Measurements from ENCODE around the gene MSH6.
"Not testable (repeated sequence)": the region's sequence is repeated elsewhere in the genome, so short reads cannot be mapped to it uniquely, and the experiment has no call there.

The MSH6 gene

DNA sequence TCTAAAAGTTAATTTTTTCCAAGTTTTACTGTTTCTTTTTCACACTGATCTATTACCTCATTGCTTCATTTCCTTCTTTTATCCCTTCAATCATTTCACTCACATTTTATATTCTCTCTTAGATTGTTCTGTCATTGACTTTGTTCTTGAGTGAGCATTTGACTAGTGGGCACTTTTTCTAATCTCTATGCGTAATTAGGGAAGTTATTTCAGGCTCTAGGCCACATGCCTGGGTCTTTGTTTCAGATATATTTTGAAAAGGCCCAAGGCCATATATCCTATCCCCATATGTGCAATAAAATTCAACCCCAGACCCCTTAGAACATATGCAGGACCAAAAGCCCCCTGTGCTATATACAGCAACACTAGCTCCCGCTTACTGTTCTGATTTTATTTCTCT is 61.2 kb downstream of the MSH6 start:
- DNase-seq: no peak

DNA sequence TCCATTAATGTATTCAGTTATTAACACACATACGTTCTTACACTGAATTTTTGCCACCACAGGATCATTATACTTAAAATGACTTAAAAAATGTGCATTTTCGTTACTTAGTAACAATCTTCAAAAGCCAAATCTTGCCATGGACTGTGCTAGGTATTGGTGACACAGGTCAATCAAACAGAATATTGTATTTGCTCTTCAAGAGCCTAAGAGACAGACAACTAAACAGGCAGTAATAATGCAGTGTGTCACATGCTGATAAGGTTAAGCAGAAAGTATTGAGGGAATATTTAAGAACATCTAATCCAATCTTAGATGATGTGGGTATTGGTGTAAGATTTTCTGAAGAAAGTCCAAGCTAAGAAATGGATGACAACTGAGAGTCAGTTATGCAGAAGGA is 66.4 kb downstream of the MSH6 start:
- DNase-seq: no peak

DNA sequence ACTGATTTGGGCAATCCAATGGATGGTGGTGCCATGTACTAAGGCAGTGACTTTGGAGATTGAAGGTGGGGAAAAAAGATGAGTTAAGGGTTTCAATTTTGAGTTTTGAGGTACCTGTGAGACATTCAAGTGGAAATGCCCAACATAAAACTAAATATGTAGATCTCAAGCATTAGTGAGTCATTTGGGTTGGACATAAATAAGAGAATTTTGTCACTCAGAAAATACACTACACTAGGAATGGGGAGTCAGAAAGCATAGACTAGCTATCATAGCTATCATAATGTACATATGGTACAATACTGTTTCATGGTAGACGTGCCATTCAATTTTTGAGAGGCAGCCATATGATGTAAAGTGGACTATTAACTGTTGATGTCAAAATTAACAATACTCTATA is 67.3 kb downstream of the MSH6 start:
- DNase-seq: no peak

DNA sequence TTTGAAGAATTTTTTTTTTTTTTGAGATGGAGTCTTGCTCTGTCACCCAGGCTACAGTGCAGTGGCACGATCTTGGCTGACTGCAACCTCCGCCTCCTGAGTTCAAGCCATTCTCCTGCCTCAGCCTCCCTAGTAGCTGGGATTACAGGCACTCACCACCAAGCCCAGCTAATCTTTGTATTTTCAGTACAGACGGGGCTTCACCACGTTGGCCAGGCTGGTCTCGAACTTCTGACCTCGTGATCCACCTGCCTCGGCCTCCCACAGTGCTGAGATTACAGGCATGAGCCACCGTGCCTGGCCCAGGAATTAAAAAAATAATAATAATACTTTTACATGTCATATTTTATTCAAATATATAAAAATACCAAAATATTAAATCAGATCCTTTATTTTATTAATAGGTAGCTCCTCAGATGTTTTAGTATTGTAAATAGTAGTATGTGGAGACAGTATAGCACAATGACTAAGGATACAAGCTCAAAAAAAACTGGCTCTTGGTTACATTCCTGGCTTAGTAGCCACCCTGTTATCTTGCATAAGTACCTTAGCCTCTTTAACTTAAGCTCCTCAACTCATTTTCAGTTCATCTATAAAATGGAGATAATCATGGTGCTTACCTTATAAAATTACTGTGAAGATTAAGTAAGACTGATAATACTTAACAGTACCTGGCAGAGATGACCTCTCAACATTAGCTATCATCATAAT is 70.3 kb downstream of the MSH6 start:
- DNase-seq: not testable (repeated sequence)

All from NCI-H1694 treated with DMSO at 0.1 percent for 48 hours (cell line).